Common myeloid progenitor, CD34-positive (primary cell): ENCODE results near the gene QPRT.
A peak's percentile ranks its signal among the peaks of the same experiment; 100 is the strongest.
"Not testable (repeated sequence)": the region's sequence is repeated elsewhere in the genome, so short reads cannot be mapped to it uniquely, and the experiment has no call there.

Experiments
- CTCF ChIA-PET: fragments of 350-600 bp; sonication (Branson Sonifier 250); formaldehyde crosslinking; loops from one replicate; lab custom pipeline; 2021; ENCODE audit warnings: antibody characterized with exemption; lab: Charles Lee
- POLR2A ChIA-PET: fragments of 350-600 bp; sonication (Branson Sonifier 250); formaldehyde crosslinking; loops from one replicate; lab custom pipeline; 2021; ENCODE audit warnings: antibody characterized with exemption; lab: Charles Lee
- DNase-seq, 3 donors: peaks; one replicate each; pipeline versions ENCODE4 v3.0.0 to v3.0.0-alpha.2; 2013
- H3K27ac ChIP-seq, 2 experiments: 1 replicate in 1 of 2; 2 replicates in 1 of 2; pipeline ENCODE4 v1.7.0; 2013; ENCODE audit warnings: inconsistent platforms in 2 of 2, low read length in 2 of 2, mild to moderate bottlenecking in 2 of 2, low read depth in 1 of 2, moderate library complexity in 1 of 2; ENCODE audit not compliant: severe bottlenecking in 2 of 2, insufficient read depth in 1 of 2, poor library complexity in 1 of 2
- H3K27me3 ChIP-seq, 5 experiments: replicated peaks in 2 of 5; 1 replicate in 3 of 5; 2 replicates in 2 of 5; pipeline versions ENCODE4 v1.6.1 to v1.7.0; 2013; ENCODE audit warnings: low read length in 4 of 5, mild to moderate bottlenecking in 2 of 5, moderate library complexity in 2 of 5, inconsistent platforms in 1 of 5; ENCODE audit not compliant: insufficient read depth in 5 of 5, control insufficient read depth in 4 of 5
- H3K36me3 ChIP-seq, 4 experiments: 1 replicate in 2 of 4; 2 replicates in 2 of 4; pipeline versions ENCODE4 v1.6.1 to v1.7.0; 2013; ENCODE audit warnings: low read length in 3 of 4, control low read depth in 1 of 4, mild to moderate bottlenecking in 1 of 4; ENCODE audit not compliant: control insufficient read depth in 4 of 4, insufficient read depth in 4 of 4
- H3K4me1 ChIP-seq, 4 experiments: 1 replicate in 3 of 4; 2 replicates in 1 of 4; pipeline versions ENCODE4 v1.6.1 to v1.7.1; 2013; ENCODE audit warnings: low read length in 3 of 4, mild to moderate bottlenecking in 3 of 4, control low read depth in 1 of 4, inconsistent platforms in 1 of 4, moderate library complexity in 1 of 4; ENCODE audit not compliant: control insufficient read depth in 4 of 4, insufficient read depth in 4 of 4; ENCODE audit errors: control extremely low read depth in 1 of 4
- H3K4me3 ChIP-seq, 7 experiments: 1 replicate in 4 of 7; 2 replicates in 3 of 7; pipeline versions ENCODE4 v1.5.1 to v1.7.0; 2013; ENCODE audit warnings: mild to moderate bottlenecking in 7 of 7, low read length in 6 of 7, moderate library complexity in 6 of 7, inconsistent platforms in 2 of 7, low read depth in 2 of 7, control low read depth in 1 of 7; ENCODE audit not compliant: insufficient read depth in 4 of 7, control insufficient read depth in 1 of 7; ENCODE audit errors: extremely low read depth in 1 of 7
- H3K9me3 ChIP-seq, 5 experiments: 1 replicate in 4 of 5; 2 replicates in 1 of 5; pipeline versions ENCODE4 v1.6.1 to v1.7.1; 2013; ENCODE audit warnings: low read length in 4 of 5, mild to moderate bottlenecking in 2 of 5, inconsistent platforms in 1 of 5, low read depth in 1 of 5, moderate library complexity in 1 of 5; ENCODE audit not compliant: control insufficient read depth in 4 of 5, insufficient read depth in 2 of 5; ENCODE audit errors: control extremely low read depth in 1 of 5
- WGBS: methylation state at CpG from one replicate; pipeline ENCODE4 v1.1.5; 2013; ENCODE audit not compliant: insufficient coverage; 5-methylcytosine and 5-hydroxymethylcytosine counted together

The QPRT gene

DNA sequence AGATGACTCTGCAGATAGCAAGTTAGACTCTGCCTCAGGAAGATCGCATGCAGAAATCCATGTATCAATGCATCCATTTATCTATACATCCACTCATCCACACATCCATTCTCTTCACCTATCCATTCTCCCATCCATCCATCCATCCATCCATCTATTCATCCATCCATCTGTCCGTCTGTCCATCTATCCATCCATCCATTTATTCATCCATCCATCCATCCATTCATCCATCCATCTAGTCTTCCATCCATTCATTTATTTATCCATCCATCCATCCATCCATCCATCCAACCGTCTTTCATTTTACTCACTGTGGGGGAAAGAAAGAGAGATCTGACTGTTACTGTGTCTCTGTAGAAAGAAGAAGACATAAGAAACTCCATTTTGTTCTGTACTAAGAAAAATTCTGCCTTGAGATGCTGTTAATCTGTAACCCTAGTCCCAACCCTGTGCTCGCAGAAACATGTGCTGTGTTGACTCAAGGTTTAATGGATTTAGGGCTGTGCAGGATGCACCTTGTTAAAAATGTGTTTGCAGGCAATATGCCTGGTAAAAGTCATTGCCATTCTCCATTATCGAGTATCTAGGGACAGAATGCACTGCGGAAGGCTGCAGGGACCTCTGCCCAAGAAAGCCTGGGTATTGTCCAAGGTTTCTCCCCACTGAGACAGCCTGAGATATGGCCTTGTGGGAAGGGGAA is 61.1 kb downstream of the QPRT start:
- H3K9me3 ChIP-seq, H3K27ac ChIP-seq, DNase-seq, H3K27me3 ChIP-seq, POLR2A ChIA-PET, H3K4me3 ChIP-seq: not testable (repeated sequence)
- CTCF ChIA-PET = interaction anchor here (1.4 to 2.5 kb wide), 4 partner anchors 8 to 16 kb away, joined by 4 to 16 read pairs (median 8); no protein-coding TSS in a partner anchor
- 95% methylated on average over 5 of the region's 6 CpGs for WGBS
- Histone ChIP-seq H3K36me3 (peaks cover 0 to 34% (median 16%) of the 10 kb centered on the region in 4 experiments), H3K4me1 (peaks cover 0 to 46% (median 31%) of the 10 kb centered on the region in 4 experiments)

DNA sequence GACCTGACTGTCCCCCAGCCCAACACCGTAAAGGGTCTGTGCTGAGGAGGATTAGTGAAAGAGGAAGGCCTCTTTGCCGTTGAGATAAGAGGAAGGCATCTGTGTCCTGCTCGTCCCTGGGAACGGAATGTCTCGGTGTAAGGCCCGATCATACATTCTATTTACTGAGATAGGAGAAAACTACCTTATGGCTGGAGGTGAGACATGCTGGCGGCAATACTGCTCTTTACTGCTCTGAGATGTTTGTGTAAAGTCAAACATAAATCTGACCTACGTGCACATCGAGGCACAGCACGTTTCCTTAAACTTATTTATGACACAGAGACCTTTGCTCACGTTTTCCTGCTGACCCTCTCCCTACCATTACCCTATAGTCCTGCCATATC is 61.6 kb downstream of the QPRT start:
- CTCF ChIA-PET = interaction anchor here (1.0 to 1.6 kb wide), 2 partner anchors 10 to 45 kb away, joined by 3 to 6 read pairs; no protein-coding TSS in a partner anchor
- H3K27ac ChIP-seq, H3K9me3 ChIP-seq, POLR2A ChIA-PET, H3K4me3 ChIP-seq, DNase-seq, H3K27me3 ChIP-seq: not testable (repeated sequence)
- peaks cover 0 to 52% (median 37%) of the 10 kb centered on the region in 4 experiments for H3K4me1 ChIP-seq
- H3K36me3 ChIP-seq = peaks cover 0 to 34% (median 16%) of the 10 kb centered on the region in 4 experiments
- WGBS = 56% methylated on average over 6 of the region's 11 CpGs

DNA sequence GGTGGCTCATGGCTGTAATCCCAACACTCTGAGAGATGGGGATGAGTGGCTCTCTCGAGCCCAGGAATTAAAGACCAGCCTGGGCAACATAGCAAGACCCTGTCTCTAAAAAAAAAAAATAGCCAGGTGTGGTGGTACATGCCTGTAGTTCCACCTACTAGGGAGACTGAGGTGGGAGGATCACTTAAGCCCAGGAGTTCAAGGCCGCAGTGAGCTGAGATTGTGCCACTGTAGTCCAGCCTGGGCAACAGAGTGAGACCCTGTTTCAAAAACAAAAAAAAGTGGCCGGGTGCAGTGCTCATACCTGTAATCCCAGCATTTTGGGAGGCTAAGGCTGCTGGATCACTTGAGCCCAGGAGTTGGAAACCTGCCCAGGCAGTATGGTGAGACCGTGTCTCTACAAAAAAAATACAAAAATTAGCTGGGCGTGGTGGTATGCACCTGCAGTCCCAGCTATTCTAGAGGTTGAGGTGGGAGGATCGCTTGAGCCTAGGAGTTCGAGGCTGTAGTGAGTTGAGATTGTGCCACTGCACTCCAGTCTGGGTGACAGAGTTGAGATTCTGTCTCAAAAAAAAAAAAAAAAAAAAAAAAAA is 63.8 kb downstream of the QPRT start:
- H3K4me3 ChIP-seq = no peak overlapping the region
- peaks cover 0 to 4% (median 0%) of the 10 kb centered on the region in 5 experiments for H3K9me3 ChIP-seq
- H3K36me3 ChIP-seq = peaks cover 0 to 34% (median 16%) of the 10 kb centered on the region in 4 experiments
- WGBS = 82% methylated on average over 4 of the region's 7 CpGs
- no peaks in the 10 kb centered on the region for H3K27me3 ChIP-seq
- H3K27ac ChIP-seq = peak overlapping the region in 1 of 2 experiments; percentile 99
- POLR2A ChIA-PET = no interaction called here
- H3K4me1 ChIP-seq = peaks cover 5 to 70% (median 54%) of the 10 kb centered on the region in 4 experiments
- CTCF ChIA-PET = interaction anchor here (1.0 to 1.7 kb wide), 4 partner anchors 12 to 65 kb away, joined by 3 to 7 read pairs (median 4); partner anchors contain the start of gene KIF22
- no peak for DNase-seq

DNA sequence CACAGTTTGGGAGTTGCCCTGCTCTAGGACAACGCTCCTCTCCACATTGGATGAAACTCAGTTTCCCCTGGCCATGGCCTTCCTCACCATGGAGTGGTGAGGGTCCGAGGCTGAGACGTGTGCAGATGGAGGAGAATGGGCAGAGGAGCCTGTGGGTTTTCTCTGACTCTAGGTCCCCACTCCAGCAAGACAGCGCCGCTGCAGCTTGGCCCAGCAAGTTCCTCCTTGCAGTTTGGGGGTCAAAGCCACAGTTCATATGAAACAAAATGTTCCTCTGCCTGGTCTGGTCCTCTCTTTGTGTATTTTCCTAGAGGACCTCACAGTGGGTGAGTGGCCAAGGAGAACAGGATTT is 64.5 kb downstream of the QPRT start:
- peaks cover 0 to 34% (median 16%) of the 10 kb centered on the region in 4 experiments for H3K36me3 ChIP-seq
- peak overlapping the region; percentile 98 to 99 for H3K27ac ChIP-seq
- ChIA-PET CTCF (interaction anchor here (1.0 to 1.7 kb wide), 5 partner anchors 12 to 47 kb away, joined by 3 to 7 read pairs (median 4); partner anchors contain the start of gene KIF22), POLR2A (interaction anchor here (0.9 kb wide), 1 partner anchor 61 kb away, joined by 3 read pairs; no protein-coding TSS in a partner anchor)
- no peak for DNase-seq
- peak overlapping the region in 4 of 7 experiments; percentile 19 to 87 (median 60) for H3K4me3 ChIP-seq
- WGBS = 86% methylated on average over 4 of the region's 5 CpGs
- H3K9me3 ChIP-seq = peaks cover 0 to 4% (median 0%) of the 10 kb centered on the region in 5 experiments
- H3K4me1 ChIP-seq = peaks cover 5 to 70% (median 53%) of the 10 kb centered on the region in 4 experiments
- H3K27me3 ChIP-seq = no peaks in the 10 kb centered on the region

DNA sequence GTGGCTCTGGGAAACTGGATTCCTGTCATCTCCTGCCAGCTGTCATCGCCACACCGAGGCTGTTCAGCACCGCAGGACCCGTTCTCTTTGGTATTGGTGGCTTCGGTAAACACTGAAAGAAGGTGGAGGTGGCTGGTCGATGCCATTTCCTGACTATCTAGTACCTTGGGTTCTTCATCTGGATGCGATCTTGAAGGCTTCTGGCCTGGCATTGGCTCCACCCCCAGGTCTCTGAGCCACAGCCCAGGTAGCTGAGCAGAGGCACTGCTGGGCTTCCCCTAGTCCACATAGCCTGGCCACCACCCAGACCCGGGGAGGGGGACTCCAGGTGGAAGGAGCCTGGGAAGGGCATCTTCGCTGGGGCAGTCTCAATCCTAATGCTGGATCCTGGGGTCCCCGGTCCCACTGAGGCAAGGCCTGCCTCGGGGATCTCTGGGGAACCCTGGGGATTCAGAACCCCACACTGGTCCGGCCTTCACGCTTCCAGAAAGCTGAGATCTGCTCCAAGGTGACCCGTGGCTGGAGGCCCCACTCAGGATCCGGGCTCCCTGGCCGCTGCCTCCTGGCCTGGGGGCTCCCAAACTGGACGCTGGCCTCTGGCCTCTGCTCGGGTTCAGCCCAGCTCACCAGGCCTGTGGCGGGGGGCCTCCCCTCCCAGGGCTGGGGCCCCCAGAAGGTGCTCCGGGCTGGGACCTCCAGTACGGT is 65.0 kb downstream of the QPRT start:
- no peaks in the 10 kb centered on the region for H3K27me3 ChIP-seq
- peak overlapping the region in 5 of 7 experiments; percentile 17 to 89 (median 87) for H3K4me3 ChIP-seq
- WGBS = 87% methylated on average over 20 of the region's 21 CpGs
- peak overlapping the region; percentile 98 to 99 for H3K27ac ChIP-seq
- no peak for DNase-seq
- H3K9me3 ChIP-seq = peaks cover 0 to under 1% (median 0%) of the 10 kb centered on the region in 5 experiments
- H3K4me1 ChIP-seq = peaks cover 5 to 68% (median 51%) of the 10 kb centered on the region in 4 experiments
- ChIA-PET POLR2A (interaction anchor here (0.9 kb wide), 1 partner anchor 61 kb away, joined by 3 read pairs; no protein-coding TSS in a partner anchor), CTCF (interaction anchor here (0.8 to 1.7 kb wide), 6 partner anchors 15 to 46 kb away, joined by 3 to 7 read pairs (median 4); partner anchors contain the start of gene KIF22)
- H3K36me3 ChIP-seq = peaks cover 0 to 34% (median 16%) of the 10 kb centered on the region in 4 experiments

DNA sequence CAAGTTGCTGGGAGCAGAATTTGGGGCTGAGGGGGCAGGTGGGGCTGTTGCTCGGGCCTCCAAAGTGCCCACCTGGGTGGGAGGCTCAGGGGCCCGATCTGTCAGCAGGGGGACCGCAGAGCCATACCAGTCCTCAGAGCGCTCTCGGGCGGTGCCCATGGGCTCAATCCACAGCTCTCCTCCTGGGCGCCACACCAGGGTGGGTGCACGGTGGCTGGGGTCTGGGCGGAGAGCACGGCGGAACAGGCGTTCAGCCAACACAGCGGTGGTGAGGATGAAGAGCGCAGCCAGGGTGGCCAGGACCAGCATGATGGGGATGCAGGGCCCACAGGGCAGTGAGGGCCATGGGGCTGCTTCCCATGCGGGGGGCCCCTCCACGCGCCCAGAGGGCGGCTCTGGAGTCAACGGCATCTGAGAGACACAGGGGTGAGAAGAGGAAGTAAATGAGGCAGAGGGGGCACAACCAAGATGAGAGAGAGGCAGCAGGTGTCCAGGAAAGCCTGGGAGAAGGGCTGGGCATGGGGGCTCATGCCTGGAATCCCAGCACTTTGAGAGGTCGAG is 65.6 kb downstream of the QPRT start:
- ChIA-PET POLR2A (interaction anchor here (0.9 to 1.2 kb wide), 2 partner anchors 46 to 60 kb away, joined by 3 to 10 read pairs; partner anchors contain the start of gene KIF22), CTCF (interaction anchor here (0.6 to 2.5 kb wide), 5 partner anchors 15 to 58 kb away, joined by 3 to 8 read pairs (median 4); partner anchors contain the start of gene KIF22)
- peak in 2 of 3 donors; percentile 48 to 59 for DNase-seq
- H3K4me1 ChIP-seq = peaks cover 5 to 68% (median 50%) of the 10 kb centered on the region in 4 experiments
- H3K36me3 ChIP-seq = peaks cover 0 to 34% (median 16%) of the 10 kb centered on the region in 4 experiments
- WGBS = 56% methylated on average over 16 of the region's 20 CpGs
- H3K4me3 ChIP-seq = peak overlapping the region; percentile 44 to 89 (median 85)
- H3K9me3 ChIP-seq = no peaks in the 10 kb centered on the region
- H3K27ac ChIP-seq = peak overlapping the region; percentile 98 to 99
- no peaks in the 10 kb centered on the region for H3K27me3 ChIP-seq
